ENCODE measurements around the gene CEBPE.

CEBPE gene

DNA sequence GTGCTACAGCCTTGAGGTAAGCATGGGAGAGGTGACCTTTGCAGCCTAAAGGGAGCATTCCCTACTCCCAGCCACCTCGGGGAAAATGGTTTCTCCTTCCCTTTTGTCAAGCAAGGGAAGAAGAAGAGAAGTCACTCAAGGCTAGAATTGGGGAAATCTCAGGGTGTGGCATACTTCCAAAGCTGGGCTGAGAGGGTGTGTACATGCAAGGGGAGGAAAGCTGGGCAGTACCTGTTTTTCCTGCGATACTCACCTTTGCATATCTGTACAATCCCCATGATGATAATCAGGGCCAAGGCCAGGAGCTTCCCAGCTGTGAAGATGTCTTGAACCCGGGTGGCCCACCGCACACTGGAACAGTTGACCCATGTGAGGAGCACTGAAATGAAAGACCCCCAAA lies 23.8 kb upstream of the CEBPE start:
- DNase-seq: no peak

DNA sequence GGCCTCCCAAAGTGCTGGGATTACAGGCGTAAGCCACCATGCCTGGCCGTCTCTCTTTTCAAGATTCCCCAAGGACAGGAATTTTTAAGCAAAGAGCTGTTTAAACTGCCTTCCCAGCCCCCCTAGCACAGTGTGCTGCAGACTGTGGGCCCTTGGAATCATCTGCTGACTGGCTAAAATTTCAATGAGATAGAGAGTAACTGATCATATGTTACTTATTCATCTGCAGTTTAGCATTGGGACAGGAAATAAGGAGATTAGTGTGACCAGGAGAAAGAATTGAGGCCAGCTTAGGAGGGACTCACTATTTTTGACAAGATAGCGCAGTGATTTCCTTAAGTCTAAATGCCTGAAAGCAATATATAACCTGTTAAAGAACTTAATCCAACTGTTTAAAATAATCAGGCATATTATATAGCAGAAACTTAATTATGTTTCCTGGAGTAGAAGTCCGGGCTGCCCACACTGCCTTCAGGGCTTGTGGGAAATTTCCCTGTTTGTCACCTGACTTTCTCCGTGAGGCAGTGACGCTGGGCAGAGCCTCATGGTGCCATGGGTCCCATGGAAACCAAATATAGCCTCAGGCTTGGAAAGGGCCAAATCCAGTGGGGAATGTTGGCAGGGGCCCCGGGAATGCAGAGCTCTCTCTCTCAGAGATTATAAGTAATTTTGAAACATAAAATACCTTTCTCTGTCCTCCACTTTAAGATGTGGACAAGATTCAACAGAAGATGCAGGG lies 22.8 kb upstream of the CEBPE start:
- DNase-seq: peak; percentile 54

- no peak for DNase-seq
These were observed 21.3 kb upstream of the CEBPE start for GRCh38 chr14:23140371-23140770.

- DNase-seq: no peak
These were observed 20.8 kb upstream of the CEBPE start for GRCh38 chr14:23139874-23140273.

GRCh38 chr14:23137813-23138535 lies 18.9 kb upstream of the CEBPE start:
- DNase-seq: no peak

- DNase-seq: no peak
These were observed 18.2 kb upstream of the CEBPE start for GRCh38 chr14:23137192-23137812.

DNA sequence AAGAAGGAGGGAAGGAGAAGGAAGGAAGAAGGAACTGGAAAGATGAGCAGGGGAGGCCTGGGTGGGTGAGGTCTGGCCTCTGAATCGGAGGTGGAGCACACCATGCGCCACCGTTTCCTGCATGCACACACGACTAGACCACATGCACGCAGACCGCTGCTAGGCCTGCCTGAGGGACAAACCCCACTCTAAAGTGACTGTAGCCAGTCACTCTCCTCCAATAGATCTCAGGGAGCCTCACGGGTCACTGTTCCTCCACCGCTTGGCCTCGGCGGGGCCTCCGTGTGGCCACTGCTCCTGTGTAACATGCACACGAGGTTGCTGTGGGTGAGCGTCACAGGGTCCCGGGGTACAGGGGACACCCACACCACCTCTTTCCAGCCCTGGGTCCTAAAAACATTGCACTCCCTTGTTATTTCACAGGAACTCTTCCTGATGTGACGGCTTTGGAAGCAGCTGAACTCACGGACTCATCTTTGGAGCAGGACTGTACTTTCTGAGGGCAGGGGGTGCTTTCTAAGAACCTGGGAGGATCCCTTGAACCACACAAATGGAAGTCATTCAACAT lies 17.6 kb upstream of the CEBPE start:
- DNase-seq: no peak

DNA sequence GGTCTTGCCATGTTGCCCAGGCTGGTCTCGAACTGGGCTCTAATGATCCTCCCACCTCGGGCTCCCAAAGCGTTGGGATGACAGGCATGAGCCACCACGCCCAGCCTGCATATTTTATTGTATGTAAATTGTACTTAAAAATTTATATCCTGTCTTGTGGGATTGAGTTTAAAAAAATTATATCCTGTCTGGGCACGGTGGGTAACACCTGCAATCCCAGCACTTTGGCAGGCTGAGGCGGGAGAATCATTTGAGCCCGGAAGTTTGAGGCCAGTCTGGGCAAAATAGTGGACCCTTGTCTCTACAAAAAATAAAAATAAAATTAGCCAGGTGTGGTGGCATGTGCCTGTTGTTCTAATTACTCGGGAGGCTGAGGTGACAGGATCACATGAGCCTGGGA lies 13.9 kb upstream of the CEBPE start:
- DNase-seq: no peak

- no peak for DNase-seq
These were observed 12.4 kb upstream of the CEBPE start for GRCh38 chr14:23131482-23131881.

DNA sequence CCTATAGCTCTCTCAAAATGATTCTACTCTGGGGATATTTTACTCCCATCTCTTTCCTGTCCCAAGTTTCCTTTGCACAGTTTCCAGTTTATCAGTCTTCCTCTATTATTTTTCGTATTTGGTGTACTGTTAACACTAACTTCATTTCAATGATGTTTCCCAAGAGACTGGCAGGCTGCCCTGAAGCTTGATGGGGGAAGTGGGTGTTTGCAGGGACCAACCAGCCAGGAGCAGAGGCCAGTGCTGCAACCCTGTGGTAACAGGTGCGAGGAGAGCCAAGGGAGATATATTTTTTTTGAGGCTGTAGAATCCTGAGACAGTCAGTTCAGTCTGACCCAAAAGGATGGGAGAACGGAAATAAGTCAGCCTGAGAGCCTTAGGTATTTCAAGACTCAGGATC lies 11.8 kb upstream of the CEBPE start:
- no peak for DNase-seq

- no peak for DNase-seq
These were observed 10.8 kb upstream of the CEBPE start for GRCh38 chr14:23129759-23130316.

- DNase-seq: no peak
These were observed 10.1 kb upstream of the CEBPE start for GRCh38 chr14:23128969-23129758.

DNA sequence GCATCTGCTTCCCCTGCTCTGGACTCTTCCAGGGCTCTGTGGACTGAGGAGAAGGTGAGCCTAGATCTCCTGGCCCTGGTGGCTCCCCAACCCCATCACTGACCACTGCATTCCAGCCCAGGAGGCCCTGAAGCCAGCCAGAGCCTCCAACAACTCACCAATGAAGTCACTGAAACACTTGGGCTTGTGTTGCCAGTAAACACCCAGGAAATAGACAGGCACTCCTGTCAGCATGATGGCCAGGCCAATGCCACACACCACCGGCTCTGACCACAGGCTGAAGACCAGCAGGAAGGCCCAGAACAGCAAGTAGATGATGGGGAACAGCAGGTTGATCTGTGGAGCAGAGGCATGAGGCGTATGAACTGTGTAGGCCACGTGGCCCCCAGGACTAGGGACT lies 8.8 kb upstream of the CEBPE start:
- no peak for DNase-seq

- DNase-seq: no peak
These were observed 7.7 kb upstream of the CEBPE start for GRCh38 chr14:23126548-23127278.

DNA sequence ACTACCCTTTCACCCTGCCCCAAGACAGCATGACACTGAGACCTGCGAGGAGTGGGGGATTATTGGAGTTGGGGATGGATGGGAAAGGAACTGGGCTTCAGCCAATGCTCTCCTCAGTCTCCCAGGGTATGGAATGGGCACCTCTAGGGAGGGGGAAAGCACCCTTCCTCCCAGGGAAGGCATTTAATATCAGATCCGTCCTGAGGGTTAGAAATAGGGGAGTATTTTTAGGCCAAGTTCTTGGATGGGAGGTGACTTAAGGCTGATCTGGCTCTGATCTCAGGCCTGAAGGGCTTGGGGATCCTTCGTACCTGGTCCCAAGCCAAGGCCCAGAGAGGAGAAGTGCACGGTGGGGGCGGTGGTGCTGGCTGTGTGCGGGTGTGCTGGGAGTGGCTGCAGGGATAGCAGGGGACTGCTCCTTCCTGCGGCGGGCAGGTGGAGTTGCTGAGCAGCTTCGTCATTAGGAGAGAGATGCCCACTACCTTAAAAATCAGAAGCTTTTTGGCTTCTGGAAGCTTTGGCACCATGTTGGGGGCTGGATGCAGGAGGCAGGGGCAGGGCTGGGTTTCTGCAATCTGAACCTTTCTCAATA lies 7.0 kb upstream of the CEBPE start:
- DNase-seq: no peak

GRCh38 chr14:23125011-23125410 lies 6.0 kb upstream of the CEBPE start:
- DNase-seq: no peak

DNA sequence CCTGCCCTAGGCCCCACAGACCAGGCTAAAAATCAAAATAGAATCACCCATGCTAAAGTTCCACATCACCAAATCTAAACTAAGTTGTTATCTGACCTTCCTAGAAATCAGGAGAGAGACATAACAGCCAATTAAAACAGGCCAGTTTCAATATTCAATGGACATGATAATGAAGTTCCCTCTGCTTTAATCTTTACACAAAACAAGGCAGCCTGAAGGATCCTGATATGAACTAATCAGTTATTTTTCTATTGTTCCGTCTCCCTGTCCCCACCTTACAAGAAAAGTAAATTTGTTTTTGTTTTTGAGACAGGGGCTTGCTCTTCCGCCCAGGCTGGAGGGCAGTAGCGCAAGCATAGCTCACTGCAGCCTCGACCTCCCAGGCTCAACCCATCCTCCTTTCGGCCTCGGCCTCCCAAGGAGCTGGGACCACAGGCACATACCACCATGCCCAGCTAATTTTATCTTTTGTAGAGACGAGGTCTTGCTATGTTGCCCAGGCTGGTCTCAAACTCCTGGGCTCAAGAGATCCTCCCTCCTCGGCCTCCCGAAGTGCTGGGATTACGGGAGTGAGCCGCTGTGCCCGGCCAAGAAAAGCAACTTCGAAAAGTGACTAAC lies 5.4 kb upstream of the CEBPE start:
- no peak for DNase-seq

- no peak for DNase-seq
These were observed 4.4 kb upstream of the CEBPE start for GRCh38 chr14:23123419-23123818.

DNA sequence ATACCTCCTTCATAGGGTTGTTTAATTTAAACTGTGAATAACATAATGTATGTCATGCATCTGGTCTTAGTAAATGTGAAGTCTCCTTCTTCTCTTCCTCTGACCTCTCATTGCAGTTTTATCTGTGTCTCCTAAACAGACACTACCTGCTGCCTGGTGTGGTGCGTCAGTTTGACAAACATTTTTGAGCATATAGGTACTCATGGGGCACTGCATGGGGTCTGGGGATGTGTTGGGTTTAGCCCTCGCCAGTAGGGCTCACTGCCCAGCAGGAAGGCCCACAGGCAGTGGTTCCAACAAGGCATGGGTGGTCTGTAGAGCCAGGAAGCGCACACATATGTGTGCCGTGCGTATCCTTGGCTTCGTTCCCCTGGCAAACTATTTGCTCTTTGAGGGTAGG lies 3.0 kb upstream of the CEBPE start:
- DNase-seq: no peak

DNA sequence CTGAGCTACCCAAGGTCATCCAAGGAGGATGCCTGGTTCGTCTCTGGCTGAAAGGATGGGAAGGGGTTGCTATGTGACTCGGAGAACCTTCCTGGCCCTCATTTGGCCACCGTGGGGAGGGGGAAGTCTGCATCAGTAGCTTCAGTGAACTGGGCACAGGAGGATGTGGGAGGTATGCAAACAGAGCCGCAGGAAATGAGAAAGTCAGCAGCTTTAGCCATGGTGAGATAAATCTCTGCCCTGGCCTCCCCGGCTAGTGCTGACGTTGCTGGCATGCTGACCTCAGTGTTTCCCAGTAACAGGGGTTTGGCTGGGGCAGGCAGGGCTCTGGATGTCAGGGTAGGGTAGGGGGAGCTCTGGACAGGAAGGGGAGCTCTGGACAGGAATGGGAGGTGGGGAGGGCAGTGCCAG lies 2.3 kb upstream of the CEBPE start:
- no peak for DNase-seq

All from NCI-H1048 (cell line).